GM12874 (cell line): ENCODE data around the gene ADGRG1.

ENCODE experiments used
- CTCF ChIP-seq: IDR thresholded peaks from 2 replicates; pipeline ENCODE4 v1.5.1; 2011; ENCODE audit warnings: low read depth, mild to moderate bottlenecking, control low read depth, low read length, moderate library complexity; ENCODE audit not compliant: insufficient read depth

Gene ADGRG1

GRCh38 chr16:57701759-57702371, 73.4 kb downstream of the ADGRG1 start:
- no peak for TF ChIP-seq CTCF

GRCh38 chr16:57703416-57704010, 75.1 kb downstream of the ADGRG1 start:
- TF ChIP-seq CTCF, result no peak

- TF ChIP-seq CTCF, result no peak
These were observed 75.8 kb downstream of the ADGRG1 start for GRCh38 chr16:57704011-57704904.

GRCh38 chr16:57704905-57705852, 76.7 kb downstream of the ADGRG1 start:
- TF ChIP-seq CTCF, result no peak

GRCh38 chr16:57706717-57707116, 78.3 kb downstream of the ADGRG1 start:
- no peak for TF ChIP-seq CTCF

GRCh38 chr16:57707331-57707730, 78.9 kb downstream of the ADGRG1 start:
- no peak for TF ChIP-seq CTCF
